Measurements from ENCODE around the gene LCA5.

- no peak for TF ChIP-seq JUND (IDR thresholded peaks at IDR 0.05)
- TF ChIP-seq ZFX (IDR thresholded peaks at IDR 0.05), result no peak
- no peak for TF ChIP-seq EGR1 (IDR thresholded peaks at IDR 0.05; ENCODE audit: low read depth)
- TF ChIP-seq CTCF (IDR thresholded peaks at IDR 0.05 in 2 of 3, conservative IDR thresholded peaks at IDR 0.05 in 1 of 3; ENCODE audit: borderline replicate concordance in 1 of 3, insufficient read depth in 1 of 3, low read depth in 2 of 3, low read length in 2 of 3), result no peak
- no peak for TF ChIP-seq MAX (IDR thresholded peaks at IDR 0.05)
These were observed 9.0 kb upstream of the LCA5 start for GRCh38 chr6:79546186-79546585.
